IPS-18c (cell line): ENCODE measurements around the gene COL4A2.

ENCODE experiments used
- H3K4me3 ChIP-seq: 2 replicates; pipeline ENCODE4 v1.7.0; 2013; ENCODE audit warnings: low read depth, mild to moderate bottlenecking, low read length, moderate library complexity; ENCODE audit not compliant: insufficient read depth
- H3K9me3 ChIP-seq: one replicate; pipeline ENCODE4 v1.6.1; 2013; ENCODE audit warnings: mild to moderate bottlenecking, low read length, moderate library complexity; ENCODE audit not compliant: control insufficient read depth, insufficient read depth

COL4A2 gene

DNA sequence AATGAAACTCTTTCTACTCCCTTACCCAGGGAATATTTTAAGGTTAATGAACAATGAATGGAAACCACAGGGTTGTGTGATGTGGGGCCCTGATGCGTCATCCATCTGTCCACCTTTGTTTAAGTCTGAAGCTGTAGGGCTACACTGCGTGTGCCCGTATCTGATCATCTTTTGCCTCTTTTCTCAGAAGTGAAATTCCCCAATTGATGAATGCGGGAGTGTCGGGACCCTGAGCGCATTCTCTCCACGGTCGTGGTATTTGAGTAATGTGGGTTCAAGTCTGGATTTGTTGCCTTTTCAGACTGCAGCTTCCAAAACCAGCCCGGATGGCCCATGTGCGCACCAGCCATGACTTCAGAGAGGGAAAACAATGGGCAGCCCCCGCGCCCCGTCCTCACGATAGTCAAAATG is 112.3 kb downstream of the COL4A2 start:
- no peak overlapping the region for H3K4me3 ChIP-seq
- no peaks in the 10 kb centered on the region for H3K9me3 ChIP-seq

DNA sequence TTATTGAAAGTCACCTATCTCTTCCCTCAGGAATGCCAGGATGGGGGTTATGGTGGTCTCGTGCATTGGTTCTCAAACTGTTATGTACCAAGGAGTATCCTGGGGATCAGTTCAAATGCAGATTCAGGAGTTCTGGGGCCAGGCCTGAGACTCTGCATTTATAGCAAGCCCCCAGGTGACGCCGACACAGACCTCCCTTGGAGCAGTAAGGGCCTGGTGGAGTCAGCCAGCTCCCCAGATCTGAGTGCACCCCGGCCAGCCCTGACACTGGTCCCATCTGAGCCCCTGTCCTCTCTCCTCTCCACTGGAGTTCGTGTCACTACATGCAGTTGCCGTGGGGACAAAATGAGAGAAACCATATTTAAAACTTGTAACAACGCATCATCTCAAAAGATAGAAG is 112.9 kb downstream of the COL4A2 start:
- Histone ChIP-seq H3K4me3 (no peak overlapping the region), H3K9me3 (no peaks in the 10 kb centered on the region)

- H3K9me3 ChIP-seq: no peaks in the 10 kb centered on the region
Observed at GRCh38 chr13:110420626-110421025, 113.5 kb downstream of the COL4A2 start.

GRCh38 chr13:110421061-110421460 is 114.0 kb downstream of the COL4A2 start:
- Histone ChIP-seq H3K4me3 (no peak overlapping the region), H3K9me3 (no peaks in the 10 kb centered on the region)

More at GRCh38 chr13:110420626-110421025, 113.5 kb downstream of the COL4A2 start:
- no peak overlapping the region for H3K4me3 ChIP-seq

DNA sequence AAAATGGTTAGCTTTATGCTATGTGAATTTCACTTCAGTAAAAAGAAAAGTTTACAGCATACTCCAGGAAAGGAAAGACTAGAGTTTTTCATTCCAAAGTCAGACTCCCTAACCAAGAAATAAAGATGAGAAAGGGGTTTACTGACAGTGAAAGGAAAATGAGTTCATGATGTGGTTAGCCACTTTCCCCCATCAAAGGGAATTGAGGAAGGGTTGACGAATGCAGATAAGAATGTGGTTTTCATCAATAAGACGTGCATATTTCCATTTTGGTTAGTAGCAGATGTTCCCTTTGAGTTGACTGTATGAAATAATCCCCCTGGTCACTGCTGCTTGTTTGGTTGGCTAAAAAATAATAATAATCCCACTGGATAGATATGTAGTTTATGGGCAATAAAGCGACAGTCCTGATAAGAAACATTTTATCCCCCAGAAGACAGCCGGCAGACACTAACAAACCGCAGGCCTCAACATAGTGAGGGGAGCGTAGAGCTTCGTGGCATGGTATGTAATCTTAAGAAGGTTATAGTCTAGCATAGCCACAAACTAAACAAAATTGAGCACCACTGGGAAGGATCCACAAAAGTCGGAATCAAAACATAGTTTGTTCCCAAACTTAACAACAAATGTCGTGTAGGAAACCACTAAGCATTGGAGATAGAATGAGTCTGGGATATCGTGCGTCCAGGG is 114.8 kb downstream of the COL4A2 start:
- Histone ChIP-seq H3K9me3 (no peaks in the 10 kb centered on the region), H3K4me3 (no peak overlapping the region)

- H3K9me3 ChIP-seq: no peaks in the 10 kb centered on the region
- no peak overlapping the region for H3K4me3 ChIP-seq
Observed at GRCh38 chr13:110422913-110423688, 116.0 kb downstream of the COL4A2 start.

- no peaks in the 10 kb centered on the region for H3K9me3 ChIP-seq
- no peak overlapping the region for H3K4me3 ChIP-seq
Observed at GRCh38 chr13:110423689-110424302, 116.7 kb downstream of the COL4A2 start.

DNA sequence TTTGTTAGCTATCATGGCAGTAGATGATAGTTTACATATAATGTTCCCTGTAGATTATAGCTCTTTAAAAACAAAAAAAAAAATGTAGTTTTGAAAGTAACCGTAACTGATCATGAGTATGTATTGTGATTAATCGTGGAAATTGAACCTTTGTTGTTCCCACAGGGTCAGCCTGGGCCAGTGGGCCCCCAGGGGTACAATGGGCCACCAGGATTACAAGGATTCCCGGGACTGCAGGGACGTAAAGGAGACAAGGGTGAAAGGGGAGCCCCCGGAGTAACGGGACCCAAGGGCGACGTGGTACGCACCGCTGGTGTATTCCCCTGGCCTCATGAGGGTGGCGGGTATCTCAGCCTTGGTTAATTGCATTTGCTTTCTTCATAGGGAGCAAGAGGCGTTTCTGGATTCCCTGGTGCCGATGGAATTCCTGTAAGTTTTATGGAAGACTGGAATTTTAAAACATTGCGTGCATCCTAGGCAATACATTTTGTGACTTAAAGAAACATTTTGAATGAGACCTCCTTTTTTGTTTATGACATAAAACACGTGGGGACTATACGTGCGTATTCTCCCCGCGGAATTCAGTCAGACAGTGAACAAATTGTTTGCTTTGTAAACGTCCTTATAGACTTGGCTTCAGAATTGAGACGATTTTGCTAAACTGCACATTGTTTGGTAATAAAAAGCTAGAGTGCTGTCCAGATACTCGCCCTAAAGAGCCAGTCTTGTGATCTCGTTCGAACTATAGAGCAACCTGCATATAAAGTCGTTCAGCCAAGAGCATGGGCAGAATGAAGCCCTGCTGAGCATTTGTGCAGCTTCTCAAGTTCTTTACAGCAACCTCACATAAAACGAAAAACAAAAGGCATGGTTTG is 117.7 kb downstream of the COL4A2 start:
- Histone ChIP-seq H3K9me3 (no peaks in the 10 kb centered on the region), H3K4me3 (no peak overlapping the region)

- Histone ChIP-seq H3K4me3 (no peak overlapping the region), H3K9me3 (no peaks in the 10 kb centered on the region)
Observed at GRCh38 chr13:110425444-110425780, 118.3 kb downstream of the COL4A2 start.

DNA sequence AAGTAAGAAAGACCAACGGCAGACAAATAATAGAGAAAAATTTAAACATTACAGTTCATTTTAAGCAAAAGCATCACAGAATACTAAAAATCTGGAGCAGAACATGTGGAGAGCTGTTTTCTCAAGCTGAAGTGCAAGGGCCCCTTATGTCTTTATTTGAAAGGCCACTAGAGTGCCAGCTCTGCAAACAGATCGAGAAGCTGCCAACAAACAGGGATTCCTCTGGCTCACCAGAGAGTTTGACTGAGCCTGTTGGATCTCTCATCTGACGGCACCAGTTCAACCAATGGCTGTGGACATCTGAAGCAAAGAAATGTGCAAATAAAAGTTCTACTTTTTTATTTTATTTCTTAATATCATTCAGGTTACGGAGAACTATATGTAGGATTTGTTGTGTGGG is 119.7 kb downstream of the COL4A2 start:
- Histone ChIP-seq H3K4me3 (no peak overlapping the region), H3K9me3 (no peaks in the 10 kb centered on the region)

GRCh38 chr13:110428313-110428712 is 121.2 kb downstream of the COL4A2 start:
- Histone ChIP-seq H3K9me3 (no peaks in the 10 kb centered on the region), H3K4me3 (no peak overlapping the region)

- Histone ChIP-seq H3K9me3 (no peaks in the 10 kb centered on the region), H3K4me3 (no peak overlapping the region)
Observed at GRCh38 chr13:110430391-110431336, 123.6 kb downstream of the COL4A2 start.

- no peaks in the 10 kb centered on the region for H3K9me3 ChIP-seq
- no peak overlapping the region for H3K4me3 ChIP-seq
Observed at GRCh38 chr13:110431425-110432294, 124.6 kb downstream of the COL4A2 start.

DNA sequence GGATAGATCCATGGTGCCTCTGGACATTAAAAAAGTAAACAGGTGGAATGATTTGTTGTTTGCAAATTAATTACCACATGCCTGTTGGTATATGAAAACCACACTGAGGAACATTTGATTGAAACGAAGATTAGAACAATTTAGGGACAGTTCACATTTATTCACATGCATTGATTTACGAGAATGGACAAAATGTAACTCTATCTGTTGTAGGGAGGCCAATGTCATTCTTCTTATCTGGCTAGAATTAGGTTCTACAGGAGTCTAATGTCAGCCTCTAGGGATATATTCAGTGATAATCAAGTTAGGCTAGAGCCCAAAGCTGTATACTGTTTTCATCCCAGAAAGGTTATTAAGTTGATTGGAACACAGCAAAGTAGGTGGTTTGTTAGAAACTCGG is 125.4 kb downstream of the COL4A2 start:
- H3K4me3 ChIP-seq: no peak overlapping the region

DNA sequence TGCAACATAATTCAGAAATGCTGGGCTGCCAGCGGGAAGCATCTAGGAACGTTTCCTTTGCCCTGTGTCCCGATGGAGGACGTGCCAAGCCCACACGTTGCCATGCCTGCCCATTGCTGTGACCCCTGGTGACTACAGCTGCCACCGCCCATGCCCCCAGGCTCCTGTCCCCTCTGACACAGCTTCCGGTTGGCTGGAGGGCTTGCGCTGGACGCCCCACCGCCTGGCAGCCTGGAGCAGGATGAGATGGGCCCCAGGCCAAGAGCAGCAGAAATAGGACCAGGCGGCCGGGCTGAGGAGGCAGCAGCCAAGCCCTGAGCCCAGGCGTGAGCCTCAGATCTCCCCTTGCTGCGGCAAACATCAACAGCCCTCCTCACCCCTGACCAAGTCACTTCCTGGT is 125.9 kb downstream of the COL4A2 start:
- H3K4me3 ChIP-seq: no peak overlapping the region

More for the DNA sequence above, 125.4 kb downstream of the COL4A2 start:
- H3K9me3 ChIP-seq: no peaks in the 10 kb centered on the region

DNA sequence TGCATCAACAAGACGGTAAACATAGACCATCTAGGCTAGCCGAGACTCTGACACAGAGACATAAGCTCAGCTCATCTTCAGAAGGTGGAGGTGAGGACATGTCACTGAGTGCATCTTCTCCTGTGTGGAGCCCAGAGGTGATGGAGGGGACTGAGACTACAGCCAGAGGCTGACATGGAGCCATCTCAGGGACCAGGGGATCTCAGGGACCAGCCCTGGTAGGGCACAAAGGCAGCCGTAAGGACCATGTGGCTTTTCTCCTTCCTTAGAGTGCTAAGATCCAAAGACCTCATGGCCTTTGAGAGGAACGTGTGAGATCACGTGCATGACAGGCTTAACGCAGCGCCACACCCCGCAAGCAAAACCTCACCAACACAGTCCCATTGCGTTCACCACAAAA is 127.5 kb downstream of the COL4A2 start:
- H3K9me3 ChIP-seq: no peaks in the 10 kb centered on the region
- H3K4me3 ChIP-seq: no peak overlapping the region

More for the DNA sequence above, 125.9 kb downstream of the COL4A2 start:
- no peaks in the 10 kb centered on the region for H3K9me3 ChIP-seq
